ENCODE results near the gene OS9.
A peak's percentile ranks its signal among the peaks of the same experiment; 100 is the strongest.

OS9 gene

GRCh38 chr12:57722716-57723629, 29.0 kb downstream of the OS9 start:
- no peak for DNase-seq

DNA sequence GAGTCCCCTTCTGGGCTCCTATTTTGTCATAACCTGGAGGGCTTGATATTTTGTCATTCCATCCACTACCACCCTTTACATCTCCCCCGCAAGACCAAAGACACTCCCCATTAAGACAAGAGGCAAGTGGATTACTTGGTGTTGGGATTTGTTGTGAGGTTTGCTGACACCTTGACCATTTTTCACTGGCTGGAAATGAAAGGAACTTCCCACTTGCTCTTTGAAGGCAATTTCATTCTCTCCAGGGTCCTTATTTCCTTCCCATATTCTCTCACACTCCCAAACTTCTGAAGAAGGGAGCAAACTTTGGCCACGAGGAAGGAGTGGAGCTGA, 29.7 kb downstream of the OS9 start:
- no peak for DNase-seq

GRCh38 chr12:57724003-57724935, 30.3 kb downstream of the OS9 start:
- no peak for DNase-seq

DNA sequence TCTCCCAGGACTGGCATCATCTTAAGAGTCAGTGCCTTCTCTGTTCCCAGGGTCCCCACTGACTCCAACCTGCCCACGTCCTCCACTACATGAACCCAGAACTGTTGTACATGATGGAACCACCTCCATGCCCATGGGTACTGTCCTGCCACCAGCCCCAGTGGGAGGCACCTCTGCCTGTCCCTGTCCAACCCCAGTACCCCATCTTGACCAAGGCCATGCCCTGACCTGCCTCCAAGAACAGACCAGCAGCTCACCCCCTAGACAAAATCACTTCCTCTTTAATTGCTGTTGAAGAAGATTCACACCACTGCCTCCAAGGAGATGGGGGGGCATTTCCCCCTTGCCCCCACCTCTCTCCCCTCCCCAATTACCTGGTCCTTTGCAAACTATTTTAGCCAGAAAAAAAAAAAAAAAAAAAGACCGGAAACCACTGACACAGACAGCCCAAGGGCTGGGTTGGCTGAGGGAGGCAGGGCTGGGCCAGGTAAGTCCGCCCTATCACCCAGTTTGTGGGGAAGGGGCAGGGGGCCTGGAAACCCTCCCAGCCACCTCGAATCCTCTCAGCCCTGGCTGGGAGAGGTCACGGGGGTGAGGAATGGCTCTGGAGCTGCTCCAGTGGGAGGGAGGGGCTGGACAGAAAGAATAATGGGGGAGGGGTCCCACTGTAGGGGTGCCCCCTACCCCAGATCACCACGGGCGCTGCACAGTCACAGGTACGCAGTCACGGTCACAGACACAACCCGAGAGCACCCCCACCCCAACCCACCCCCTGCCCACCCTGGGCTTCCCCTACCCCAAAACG, 31.2 kb downstream of the OS9 start:
- DNase-seq, result no peak

DNA sequence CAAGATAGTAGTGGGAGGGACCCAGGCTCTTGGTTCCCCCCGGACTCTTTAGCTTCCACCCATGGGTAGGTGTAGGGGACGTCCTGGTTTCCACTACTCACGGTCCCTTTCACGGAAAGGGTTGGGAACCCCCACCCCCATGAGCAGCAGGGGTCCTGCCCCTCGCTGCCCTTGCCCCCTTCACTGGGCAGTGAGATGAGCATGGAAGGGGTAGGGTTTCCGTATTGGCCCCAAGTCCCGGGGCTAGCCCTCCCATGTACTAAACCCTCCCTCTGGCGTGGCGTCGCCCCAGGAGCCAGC, 31.9 kb downstream of the OS9 start:
- DNase-seq, result no peak

GRCh38 chr12:57726151-57726883, 32.4 kb downstream of the OS9 start:
- peak; percentile 44 for DNase-seq

- DNase-seq, result no peak
These were observed 33.2 kb downstream of the OS9 start for GRCh38 chr12:57726884-57727757.

- DNase-seq, result no peak
These were observed 33.9 kb downstream of the OS9 start for GRCh38 chr12:57727758-57728395.

DNA sequence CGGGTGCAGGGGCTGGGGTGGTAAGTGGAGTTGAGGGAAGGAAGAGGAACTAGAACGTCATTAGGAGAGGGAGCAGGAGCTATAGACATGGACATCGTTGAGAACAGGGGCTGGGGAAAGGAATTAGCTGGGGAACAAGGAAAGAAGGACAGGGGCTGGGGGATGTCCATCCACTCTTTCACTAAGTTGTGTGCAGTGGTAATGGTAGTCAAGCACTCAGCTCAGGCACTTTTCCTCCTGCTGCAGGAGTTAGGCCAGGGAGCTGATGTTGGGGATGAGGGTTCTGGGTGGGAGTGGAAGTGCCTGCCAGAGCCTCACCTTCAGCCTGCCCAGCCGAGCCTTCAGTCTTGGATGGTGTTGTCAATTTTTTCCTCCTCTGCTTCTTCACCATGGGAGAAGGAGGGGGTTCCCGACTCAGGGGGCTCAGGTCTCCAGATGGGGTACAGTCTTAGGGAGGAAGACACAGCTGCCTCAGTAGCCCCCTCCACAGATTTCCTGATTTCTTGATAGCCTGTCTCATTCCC, 35.5 kb downstream of the OS9 start:
- no peak for DNase-seq

- DNase-seq, result no peak
These were observed 36.6 kb downstream of the OS9 start for GRCh38 chr12:57730336-57731067.

DNA sequence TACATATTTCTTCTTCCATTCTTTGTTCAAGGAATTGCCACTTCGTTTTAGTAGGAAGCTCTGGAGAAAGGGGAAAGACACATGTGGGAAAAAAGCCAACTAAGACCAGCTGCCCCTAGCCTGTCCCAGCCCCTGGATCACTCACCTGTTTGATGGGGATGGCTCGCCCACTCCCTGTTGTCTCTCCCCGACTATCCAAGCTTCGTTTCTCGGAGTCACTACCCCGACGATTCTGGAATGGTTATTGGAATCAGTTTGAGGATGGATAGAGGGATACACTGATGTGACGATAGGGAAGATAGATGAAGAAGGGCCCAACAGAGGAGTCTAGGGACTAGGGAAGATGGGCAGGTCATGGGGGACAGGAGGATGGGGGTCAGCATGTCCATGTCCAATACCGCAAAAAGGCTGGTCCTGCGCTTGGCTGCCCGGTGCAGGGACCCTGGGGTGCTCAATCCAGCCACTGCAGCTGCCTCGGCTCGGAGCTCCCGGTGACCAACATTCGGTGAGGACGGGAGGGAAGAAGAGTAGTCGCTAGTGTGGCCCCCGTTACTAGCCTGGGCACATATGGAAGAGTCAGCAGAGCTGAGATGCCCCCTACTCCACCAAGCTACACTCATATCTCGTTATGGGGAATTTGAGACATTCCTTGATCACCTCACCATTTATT, 37.6 kb downstream of the OS9 start:
- DNase-seq, result no peak

GRCh38 chr12:57732270-57732669, 38.3 kb downstream of the OS9 start:
- no peak for DNase-seq

DNA sequence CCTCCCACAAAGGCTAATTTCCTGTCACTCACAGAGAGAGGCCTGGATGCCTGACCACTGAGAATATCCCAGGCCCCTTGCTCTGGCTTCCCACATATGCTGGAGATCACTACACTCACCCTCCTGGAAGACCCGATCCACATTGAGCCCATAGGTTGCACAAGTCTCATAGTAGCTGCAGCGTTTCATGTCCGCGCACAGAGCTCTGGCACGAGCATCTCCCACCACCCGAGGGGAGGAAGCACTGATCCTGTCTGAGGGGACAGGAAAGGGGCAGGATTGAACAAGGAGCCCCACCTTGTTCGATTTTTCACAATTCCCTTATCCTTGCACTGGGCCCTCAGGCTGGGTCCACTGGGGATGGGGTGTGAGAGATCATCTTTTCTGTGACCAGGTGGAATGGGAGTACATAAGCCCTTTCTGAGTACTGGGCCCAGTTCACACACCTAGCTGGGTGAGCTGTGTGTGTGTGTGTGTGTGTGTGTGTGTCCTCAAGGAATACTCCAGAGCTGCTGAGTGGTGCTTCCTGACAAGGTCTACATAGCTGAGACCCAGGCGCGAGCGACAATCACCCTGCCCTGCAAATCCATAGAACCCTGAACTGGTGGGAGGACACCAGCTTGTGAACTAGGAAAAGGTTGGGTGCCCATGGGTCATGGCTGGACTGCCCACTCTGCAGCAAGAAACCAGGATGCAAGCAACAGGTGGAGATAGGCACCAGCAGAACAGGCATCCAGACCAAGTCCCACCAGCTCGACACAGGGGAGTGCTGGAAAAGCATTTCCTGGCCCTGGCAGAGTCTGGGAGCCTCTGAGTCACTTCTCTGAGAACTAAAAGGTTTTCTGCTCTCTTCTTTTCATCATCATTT, 39.0 kb downstream of the OS9 start:
- DNase-seq, result no peak

- DNase-seq, result no peak
These were observed 40.0 kb downstream of the OS9 start for GRCh38 chr12:57733928-57734327.

GRCh38 chr12:57734591-57734990, 40.7 kb downstream of the OS9 start:
- DNase-seq, result no peak

- no peak for DNase-seq
These were observed 41.4 kb downstream of the OS9 start for GRCh38 chr12:57735198-57735855.

- DNase-seq, result no peak
These were observed 42.2 kb downstream of the OS9 start for GRCh38 chr12:57735952-57736740.

Data from CD4-positive, alpha-beta T cell treated with Interleukin-17A for 4 hours (primary cell).